ENCODE data around the gene RHBG. TPM values are rescaled to one million over a fixed set of nuclear protein-coding genes. Genes with fewer than 3 reads are reported as not detected.

RHBG gene
- polyA plus RNA-seq, 1 experiment: not detected

- DNase-seq (ENCODE audit: low read depth, low spot score): no peak
- Histone ChIP-seq H3K4me3 (ENCODE audit: low read depth, low read length) (no peak overlapping the region), H3K27ac (ENCODE audit: low read depth, low read length) (no peak overlapping the region), H3K27me3 (ENCODE audit: control insufficient read depth, insufficient read depth, low read length) (peaks cover 96% of the 10 kb centered on the region), H3K9me3 (ENCODE audit: control insufficient read depth, insufficient read depth, low read length) (no peaks in the 10 kb centered on the region; the same call in 1 of the 2 replicates)
- ChIA-PET CTCF (interaction anchor here (1.1 to 4.6 kb wide), 2 partner anchors 12 to 48 kb away, joined by 5 to 27 read pairs; no protein-coding TSS in a partner anchor), POLR2A (interaction anchor here (0.6 kb wide), 1 partner anchor 81 kb away, joined by 3 read pairs; no protein-coding TSS in a partner anchor)
- TF ChIP-seq CTCF (IDR thresholded peaks at IDR 0.05; ENCODE audit: low read depth, low read length): no peak
Measured at GRCh38 chr1:156433602-156434001, 64.6 kb downstream of the RHBG start.

Small RNAs within 50 kb of the gene (small RNA-seq; reads per million reads assigned to genes)
- gene MIR9-1 (ENCODE audit: insufficient read length, low read depth): not detected

Other genes starting within 250 kb of the RHBG start
- gene SEMA4A, start 215.6 kb upstream of the RHBG start, polyA plus RNA-seq (2011; rRNA removed): 0.58 and 0.60 TPM in 2 replicates
- gene SLC25A44, start 175.1 kb upstream of the RHBG start, polyA plus RNA-seq (2011; rRNA removed): 24.1 TPM in 2 replicates
- 43.5 and 53.3 TPM in 2 replicates for gene PMF1, start 156.2 kb upstream of the RHBG start, polyA plus RNA-seq (2011; rRNA removed)
- gene BGLAP, start 127.0 kb upstream of the RHBG start, polyA plus RNA-seq (2011; rRNA removed): 0.12 and 0.45 TPM in 2 replicates
- 0.20 and 0.26 TPM in 2 replicates for gene PAQR6, start 121.2 kb upstream of the RHBG start, polyA plus RNA-seq (2011; rRNA removed)
- gene SMG5, start 86.4 kb upstream of the RHBG start, polyA plus RNA-seq (2011; rRNA removed): 20.8 and 27.8 TPM in 2 replicates
- 1.6 and 1.8 TPM in 2 replicates for gene TMEM79, start 84.9 kb upstream of the RHBG start, polyA plus RNA-seq (2011; rRNA removed)
- gene GLMP, start 73.5 kb upstream of the RHBG start, polyA plus RNA-seq (2011; rRNA removed): 25.5 and 36.4 TPM in 2 replicates
- gene VHLL, start 69.9 kb upstream of the RHBG start, polyA plus RNA-seq (2011; rRNA removed): not detected in 2 replicates
- 314 and 359 TPM in 2 replicates for gene CCT3, start 30.9 kb upstream of the RHBG start, polyA plus RNA-seq (2011; rRNA removed)
- gene TSACC, start 30.7 kb upstream of the RHBG start, polyA plus RNA-seq (2011; rRNA removed): 0.27 and 0.48 TPM in 2 replicates
- 9.9 and 14.5 TPM in 2 replicates for gene MEF2D, start 131.6 kb downstream of the RHBG start, polyA plus RNA-seq (2011; rRNA removed)
- gene IQGAP3, start 203.4 kb downstream of the RHBG start, polyA plus RNA-seq (2011; rRNA removed): 6.2 and 6.3 TPM in 2 replicates
- not detected in 2 replicates for gene TTC24, start 210.5 kb downstream of the RHBG start, polyA plus RNA-seq (2011; rRNA removed)
- 29.9 and 38.7 TPM in 2 replicates for gene NAXE, start 222.6 kb downstream of the RHBG start, polyA plus RNA-seq (2011; rRNA removed)
- 23.1 and 27.6 TPM in 2 replicates for gene GPATCH4, start 232.3 kb downstream of the RHBG start, polyA plus RNA-seq (2011; rRNA removed)

All from AG04450 (cell line).